ENCODE measurements around the gene TBC1D14. TPM values are rescaled to one million over a fixed set of nuclear protein-coding genes. Genes with fewer than 3 reads are reported as not detected.
A peak's percentile ranks its signal among the peaks of the same experiment; 100 is the strongest.

The TBC1D14 gene
- total and polyA plus RNA-seq, 9 of the 15 experiments (the other 6 are each of a cell fraction or from before 2014, with no cell fraction given), result 2.1 to 59.6 (median 44.8) TPM

- H3K9me3 ChIP-seq (replicated peaks; ENCODE audit: control insufficient read depth, insufficient read depth, low read depth, low read length), result no peaks in the 10 kb centered on the region
- peak overlapping the region; percentile 58 for H3K4me3 ChIP-seq
- H2AFZ ChIP-seq (ENCODE audit: low read depth, low read length), result no peak overlapping the region
- WGBS (ENCODE audit: insufficient coverage, low coverage, missing lambda C conversion rate), result 43% methylated on average over 4 of the region's 4 CpGs
- POLR2A ChIA-PET, result interaction anchor here (0.8 to 3.8 kb wide), 7 partner anchors 11 to 353 kb away, joined by 3 to 24 read pairs (median 6); partner anchors contain the start of gene TADA2B
- CTCF ChIA-PET (ENCODE audit: low intra/inter-chr PET ratio), result no interaction called here
- peaks cover 50% of the 10 kb centered on the region for H3K79me2 ChIP-seq (ENCODE audit: control insufficient read depth, insufficient read depth, low read length)
- H3K9me1 ChIP-seq (ENCODE audit: control insufficient read depth, insufficient read depth, low read length), result no peaks in the 10 kb centered on the region
- H4K20me1 ChIP-seq (replicated peaks; ENCODE audit: control insufficient read depth, insufficient read depth, low read length), result peaks cover 3% of the 10 kb centered on the region; the same call in 1 of the 2 replicates
- no peak for ATAC-seq
- peaks cover 15 to 40% of the 10 kb centered on the region in 2 experiments; a peak in 4 of 5 replicates for H3K4me1 ChIP-seq (replicated peaks in 1 of 2; ENCODE audit: control insufficient read depth in 2 of 2, insufficient read depth in 2 of 2, low read length in 2 of 2)
- intact Hi-C loops (cut with micrococcal nuclease), result loop anchor here (5.0 kb wide), 1 partner anchor 174 kb away; no protein-coding TSS in a partner anchor
- H3K36me3 ChIP-seq (ENCODE audit: control insufficient read depth, insufficient read depth, low read length), result peaks cover 48% of the 10 kb centered on the region
- in situ Hi-C loops (cut with MboI), result no loop called here
- no peaks in the 10 kb centered on the region for H3K27me3 ChIP-seq (ENCODE audit: control insufficient read depth in 2 of 2, insufficient read depth in 2 of 2, low read length in 2 of 2)
- peak overlapping the region; percentile 73 for H3K4me2 ChIP-seq (ENCODE audit: insufficient read depth, low read length)
- no peak for DNase-seq (ENCODE audit: extremely low read depth in 1 of 4, low spot score in 3 of 4)
- TF ChIP-seq, protein P1, sequence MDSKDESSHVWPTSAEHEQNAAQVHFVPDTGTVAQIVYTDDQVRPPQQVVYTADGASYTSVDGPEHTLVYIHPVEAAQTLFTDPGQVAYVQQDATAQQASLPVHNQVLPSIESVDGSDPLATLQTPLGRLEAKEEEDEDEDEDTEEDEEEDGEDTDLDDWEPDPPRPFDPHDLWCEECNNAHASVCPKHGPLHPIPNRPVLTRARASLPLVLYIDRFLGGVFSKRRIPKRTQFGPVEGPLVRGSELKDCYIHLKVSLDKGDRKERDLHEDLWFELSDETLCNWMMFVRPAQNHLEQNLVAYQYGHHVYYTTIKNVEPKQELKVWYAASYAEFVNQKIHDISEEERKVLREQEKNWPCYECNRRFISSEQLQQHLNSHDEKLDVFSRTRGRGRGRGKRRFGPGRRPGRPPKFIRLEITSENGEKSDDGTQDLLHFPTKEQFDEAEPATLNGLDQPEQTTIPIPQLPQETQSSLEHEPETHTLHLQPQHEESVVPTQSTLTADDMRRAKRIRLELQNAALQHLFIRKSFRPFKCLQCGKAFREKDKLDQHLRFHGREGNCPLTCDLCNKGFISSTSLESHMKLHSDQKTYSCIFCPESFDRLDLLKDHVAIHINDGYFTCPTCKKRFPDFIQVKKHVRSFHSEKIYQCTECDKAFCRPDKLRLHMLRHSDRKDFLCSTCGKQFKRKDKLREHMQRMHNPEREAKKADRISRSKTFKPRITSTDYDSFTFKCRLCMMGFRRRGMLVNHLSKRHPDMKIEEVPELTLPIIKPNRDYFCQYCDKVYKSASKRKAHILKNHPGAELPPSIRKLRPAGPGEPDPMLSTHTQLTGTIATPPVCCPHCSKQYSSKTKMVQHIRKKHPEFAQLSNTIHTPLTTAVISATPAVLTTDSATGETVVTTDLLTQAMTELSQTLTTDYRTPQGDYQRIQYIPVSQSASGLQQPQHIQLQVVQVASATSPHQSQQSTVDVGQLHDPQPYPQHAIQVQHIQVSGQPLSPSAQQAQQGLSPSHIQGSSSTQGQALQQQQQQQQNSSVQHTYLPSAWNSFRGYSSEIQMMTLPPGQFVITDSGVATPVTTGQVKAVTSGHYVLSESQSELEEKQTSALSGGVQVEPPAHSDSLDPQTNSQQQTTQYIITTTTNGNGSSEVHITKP (IDR thresholded peaks at IDR 0.05; ENCODE audit: partially characterized antibody), result peak; percentile 96
- TF ChIP-seq HSF4 (CRISPR knock-in tag; IDR thresholded peaks at IDR 0.05; ENCODE audit: borderline replicate concordance), result no peak
- TSS peak; percentile 52 for BruUV-seq (replicated peaks)
- no peak for FAIRE-seq
- H3K9ac ChIP-seq (ENCODE audit: insufficient read depth in 1 of 2, low read depth in 2 of 2, low read length in 2 of 2), result peak overlapping the region; percentile 85 to 100
- peak overlapping the region; percentile 59 for H3K27ac ChIP-seq (ENCODE audit: extremely low read depth, low read depth, low read length)
Observed at GRCh38 chr4:7066493-7066892, 156.9 kb downstream of the TBC1D14 start.

Data from K562 (cell line).